ENCODE measurements around the gene TXNDC16.

TXNDC16 gene

DNA sequence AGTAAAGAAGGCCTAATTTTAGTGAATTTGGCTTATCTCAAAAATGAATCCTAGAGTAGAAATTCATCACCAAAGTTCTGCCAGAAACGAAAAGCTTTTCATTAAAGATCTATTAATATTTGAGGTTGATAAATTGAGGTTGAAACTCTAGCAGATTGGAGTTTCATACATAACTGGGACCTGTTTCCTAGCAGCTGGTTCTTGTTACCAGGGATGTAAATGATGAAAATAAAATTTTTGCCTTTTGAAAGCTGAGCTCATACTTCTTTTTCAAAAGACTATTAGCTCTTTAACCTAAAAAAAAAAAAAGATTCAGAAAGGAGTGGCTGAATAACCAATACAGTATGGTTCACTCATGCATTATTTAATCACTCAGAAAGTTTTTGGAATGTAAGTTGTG lies 139.9 kb downstream of the TXNDC16 start:
- FAIRE-seq (no peak), DNase-seq (ENCODE audit: insufficient read length, low spot score) (no peak)
- TF ChIP-seq, protein P1, sequence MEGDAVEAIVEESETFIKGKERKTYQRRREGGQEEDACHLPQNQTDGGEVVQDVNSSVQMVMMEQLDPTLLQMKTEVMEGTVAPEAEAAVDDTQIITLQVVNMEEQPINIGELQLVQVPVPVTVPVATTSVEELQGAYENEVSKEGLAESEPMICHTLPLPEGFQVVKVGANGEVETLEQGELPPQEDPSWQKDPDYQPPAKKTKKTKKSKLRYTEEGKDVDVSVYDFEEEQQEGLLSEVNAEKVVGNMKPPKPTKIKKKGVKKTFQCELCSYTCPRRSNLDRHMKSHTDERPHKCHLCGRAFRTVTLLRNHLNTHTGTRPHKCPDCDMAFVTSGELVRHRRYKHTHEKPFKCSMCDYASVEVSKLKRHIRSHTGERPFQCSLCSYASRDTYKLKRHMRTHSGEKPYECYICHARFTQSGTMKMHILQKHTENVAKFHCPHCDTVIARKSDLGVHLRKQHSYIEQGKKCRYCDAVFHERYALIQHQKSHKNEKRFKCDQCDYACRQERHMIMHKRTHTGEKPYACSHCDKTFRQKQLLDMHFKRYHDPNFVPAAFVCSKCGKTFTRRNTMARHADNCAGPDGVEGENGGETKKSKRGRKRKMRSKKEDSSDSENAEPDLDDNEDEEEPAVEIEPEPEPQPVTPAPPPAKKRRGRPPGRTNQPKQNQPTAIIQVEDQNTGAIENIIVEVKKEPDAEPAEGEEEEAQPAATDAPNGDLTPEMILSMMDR (IDR thresholded peaks at IDR 0.05; ENCODE audit: insufficient read depth, missing control alignments) = no peak

DNA sequence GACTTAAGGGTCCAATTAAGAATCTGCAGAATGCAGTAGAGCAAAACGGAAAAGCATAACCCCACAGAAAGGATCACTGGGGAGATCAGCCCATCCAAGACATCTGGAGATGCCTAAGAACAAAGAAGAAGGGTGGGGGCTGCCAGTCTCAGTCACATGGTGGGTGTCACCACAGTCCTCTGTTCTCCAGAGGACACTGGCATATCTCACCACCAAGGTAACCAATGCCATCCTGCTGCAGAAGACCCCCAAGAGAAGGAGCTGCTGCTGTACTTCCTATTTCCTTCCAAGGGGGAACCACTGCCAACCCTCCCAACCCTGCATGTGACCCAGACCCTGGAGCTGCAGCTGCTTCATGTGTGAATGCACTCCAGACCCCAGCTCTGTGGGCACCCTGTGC lies 147.0 kb downstream of the TXNDC16 start:
- no peak for DNase-seq (ENCODE audit: insufficient read length, low spot score)
- TF ChIP-seq, protein P1 (IDR thresholded peaks at IDR 0.05; ENCODE audit: insufficient read depth, missing control alignments) = no peak
- FAIRE-seq = no peak

DNA sequence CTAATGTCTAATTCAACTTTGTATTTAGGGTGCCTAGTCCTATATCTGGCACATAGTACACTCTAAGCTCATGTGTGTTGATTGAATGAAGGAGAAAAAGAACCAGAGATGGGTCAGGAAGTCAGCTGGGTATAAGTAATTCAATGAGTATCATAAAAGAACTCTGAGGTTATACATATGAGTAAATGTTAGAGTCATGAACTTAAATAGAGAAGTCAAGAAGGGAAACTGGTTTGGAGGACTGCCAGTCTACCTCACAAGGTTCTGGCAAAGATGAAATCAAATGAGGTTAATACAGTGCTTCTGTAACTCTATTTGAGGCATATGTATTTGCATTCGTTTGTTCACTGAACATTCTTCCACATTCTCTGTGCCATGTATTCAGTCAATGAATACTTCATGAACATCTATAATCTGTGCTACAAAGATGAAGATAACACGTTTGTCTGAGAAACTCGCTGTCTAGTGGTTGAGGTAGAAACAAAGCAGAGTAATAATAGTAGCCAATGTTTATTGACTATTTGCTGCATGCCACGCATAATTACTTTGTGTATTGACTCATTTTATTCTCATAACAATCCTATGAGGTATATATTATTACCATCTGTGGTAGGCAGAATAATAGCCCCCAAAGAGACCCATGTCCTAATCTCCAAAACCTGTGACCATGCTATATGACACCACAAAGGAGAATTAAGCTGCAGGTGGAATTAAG lies 149.3 kb downstream of the TXNDC16 start:
- FAIRE-seq (no peak), DNase-seq (ENCODE audit: insufficient read length, low spot score) (no peak)
- TF ChIP-seq, protein P1 (IDR thresholded peaks at IDR 0.05; ENCODE audit: insufficient read depth, missing control alignments) = no peak

DNA sequence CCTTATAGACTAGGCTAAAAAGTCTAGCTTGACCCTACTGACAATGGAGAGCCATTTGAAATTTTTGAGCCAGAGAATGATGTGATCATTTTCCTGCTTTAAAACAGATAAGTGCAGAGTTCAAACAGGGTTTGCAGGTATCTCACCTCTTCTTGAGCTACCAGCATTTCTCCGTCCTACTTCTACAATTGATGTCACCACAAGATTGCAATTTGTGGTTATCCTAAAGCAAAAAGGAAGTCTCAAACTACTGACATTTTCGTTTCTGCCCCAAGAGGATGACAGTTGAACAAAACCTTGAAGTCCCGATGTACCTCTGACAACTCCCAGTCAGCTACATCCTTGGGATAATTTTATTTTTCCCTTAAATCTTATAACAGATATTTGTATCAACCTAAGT lies 151.5 kb downstream of the TXNDC16 start:
- FAIRE-seq = no peak
- DNase-seq (ENCODE audit: insufficient read length, low spot score) = no peak

DNA sequence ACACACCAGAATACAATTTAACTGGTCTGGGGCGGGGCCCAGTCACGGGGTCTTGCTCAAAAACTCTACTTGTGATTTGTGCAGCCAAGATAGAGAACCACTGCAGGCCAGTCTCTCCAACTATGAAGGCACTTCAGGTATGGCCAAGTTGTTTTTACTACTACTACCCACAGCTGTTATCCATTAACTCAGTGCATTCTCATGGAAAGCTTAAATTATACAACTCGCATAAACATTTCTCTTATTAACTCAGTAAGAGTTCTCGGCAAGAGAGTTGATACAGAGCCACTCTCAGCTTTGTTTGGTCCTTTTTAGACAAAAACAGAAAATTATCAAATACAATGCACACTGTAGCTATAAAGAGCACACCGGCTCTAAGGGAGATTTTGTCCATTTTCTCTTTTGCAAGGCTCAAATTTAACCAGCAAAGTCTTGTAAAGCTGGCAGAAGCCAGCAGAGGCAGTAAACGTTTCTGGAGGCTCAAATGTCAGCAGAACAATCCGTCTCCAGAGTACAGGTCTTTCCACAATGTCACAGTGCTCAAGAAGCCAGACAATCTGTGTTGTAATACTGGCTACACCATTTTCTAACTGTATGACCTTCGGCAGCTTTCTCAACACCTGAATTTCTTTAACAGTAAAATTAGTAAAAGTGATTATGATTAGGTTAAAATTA lies 152.2 kb downstream of the TXNDC16 start:
- TF ChIP-seq, protein P1 (IDR thresholded peaks at IDR 0.05; ENCODE audit: insufficient read depth, missing control alignments) = no peak
- no peak for FAIRE-seq

More for the DNA sequence above, 151.5 kb downstream of the TXNDC16 start:
- TF ChIP-seq, protein P1 (IDR thresholded peaks at IDR 0.05; ENCODE audit: insufficient read depth, missing control alignments) = no peak

DNA sequence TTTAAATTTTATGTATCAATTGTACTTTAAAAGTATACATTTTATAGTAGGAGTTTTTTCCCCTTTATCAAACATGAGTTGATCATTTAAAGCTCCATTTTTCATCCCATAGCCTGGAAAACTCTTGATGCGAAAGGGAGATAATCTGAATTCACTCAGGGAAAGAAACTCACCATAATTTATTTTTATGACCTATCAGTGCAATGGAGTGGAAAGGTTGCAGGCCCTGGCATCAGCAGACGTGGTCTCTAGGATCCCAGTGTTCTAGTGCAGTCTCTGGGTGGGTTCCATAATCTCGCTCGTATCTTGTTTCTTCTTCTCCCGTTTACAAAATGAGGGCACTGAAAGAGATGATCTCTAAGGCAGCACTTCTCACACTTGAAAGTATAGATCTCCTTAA lies 153.2 kb downstream of the TXNDC16 start:
- no peak for FAIRE-seq
- DNase-seq (ENCODE audit: insufficient read length, low spot score) = no peak
- TF ChIP-seq, protein P1 (IDR thresholded peaks at IDR 0.05; ENCODE audit: insufficient read depth, missing control alignments) = no peak

More for the DNA sequence above, 152.2 kb downstream of the TXNDC16 start:
- no peak for DNase-seq (ENCODE audit: insufficient read length, low spot score)

DNA sequence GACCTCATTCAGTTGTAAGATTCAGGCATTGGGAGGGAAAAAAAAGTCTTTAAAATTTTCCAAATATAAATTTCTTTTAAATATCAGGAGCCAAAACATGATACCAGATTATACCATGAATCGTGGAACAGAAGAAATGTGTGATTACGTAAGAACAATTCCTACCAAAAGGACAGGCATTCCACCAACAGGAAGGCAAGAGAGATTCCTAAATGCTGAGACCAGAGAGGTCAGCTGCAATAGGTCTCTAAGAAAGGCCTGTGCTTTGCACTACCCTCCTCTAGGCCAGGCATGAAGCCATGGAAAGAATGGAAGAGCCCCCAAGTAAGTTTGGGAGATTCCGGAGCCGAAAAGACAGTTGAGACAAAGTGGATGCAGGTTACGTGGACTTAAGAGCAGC lies 154.5 kb downstream of the TXNDC16 start:
- DNase-seq (ENCODE audit: insufficient read length, low spot score) (no peak), FAIRE-seq (no peak)
- TF ChIP-seq, protein P1 (IDR thresholded peaks at IDR 0.05; ENCODE audit: insufficient read depth, missing control alignments) = no peak
